Amygdala (tissue), 56 donors: ENCODE data around the gene NKPD1.
"Not testable (repeated sequence)": the region's sequence is repeated elsewhere in the genome, so short reads cannot be mapped to it uniquely, and the experiment has no call there.

Experiments
- DNase-seq, 56 donors: peaks; one replicate each; lab custom pipeline; 2025; lab: John Stamatoyannopoulos, UW

NKPD1 gene

GRCh38 chr19:45123440-45123850 is 37.3 kb downstream of the NKPD1 start:
- no peak for DNase-seq

GRCh38 chr19:45122832-45123231 is 38.0 kb downstream of the NKPD1 start:
- DNase-seq = no peak

GRCh38 chr19:45121827-45122345 is 38.9 kb downstream of the NKPD1 start:
- no peak for DNase-seq

- no peak for DNase-seq
These were observed 41.2 kb downstream of the NKPD1 start for GRCh38 chr19:45119582-45119981.

GRCh38 chr19:45118591-45119355 is 42.0 kb downstream of the NKPD1 start:
- not testable (repeated sequence) for DNase-seq

GRCh38 chr19:45118106-45118505 is 42.7 kb downstream of the NKPD1 start:
- no peak for DNase-seq

GRCh38 chr19:45117671-45118070 is 43.1 kb downstream of the NKPD1 start:
- no peak for DNase-seq

GRCh38 chr19:45117167-45117594 is 43.6 kb downstream of the NKPD1 start:
- peak in 1 of 56 donors; percentile 7 for DNase-seq

- no peak for DNase-seq
These were observed 44.8 kb downstream of the NKPD1 start for GRCh38 chr19:45115809-45116615.

- no peak for DNase-seq
These were observed 46.7 kb downstream of the NKPD1 start for GRCh38 chr19:45114116-45114515.

GRCh38 chr19:45113628-45114027 is 47.2 kb downstream of the NKPD1 start:
- no peak for DNase-seq

- DNase-seq = no peak
These were observed 48.5 kb downstream of the NKPD1 start for GRCh38 chr19:45112111-45112827.
